NCI-H146 treated with DMSO at 0.1 percent for 48 hours (cell line): ENCODE data around the gene EIF4G1.

Experiments used
- DNase-seq: peaks from one replicate; lab custom pipeline; 2025; ENCODE audit not compliant: unreplicated experiment; lab: John Stamatoyannopoulos, UW

The EIF4G1 gene

GRCh38 chr3:184381261-184382224, 67.1 kb downstream of the EIF4G1 start:
- DNase-seq = no peak

- DNase-seq = no peak
Observed at GRCh38 chr3:184382326-184383032, 68.1 kb downstream of the EIF4G1 start.

- DNase-seq = no peak
Observed at GRCh38 chr3:184383033-184383740, 68.8 kb downstream of the EIF4G1 start.

GRCh38 chr3:184384342-184384741, 69.9 kb downstream of the EIF4G1 start:
- no peak for DNase-seq
